Urinary bladder (tissue), 4 donors: ENCODE results near the gene NRIP1. TPM values are rescaled to one million over a fixed set of nuclear protein-coding genes. Genes with fewer than 3 reads are reported as not detected.

Source experiments
- DNase-seq: peaks from one replicate; pipeline ENCODE4 v3.0.0-alpha.2; 2015; ENCODE audit errors: extremely low spot score
- H3K27ac ChIP-seq: one replicate; pipeline ENCODE4 v1.5.1; 2013; ENCODE audit warnings: low read depth, mild to moderate bottlenecking, moderate library complexity
- H3K36me3 ChIP-seq: one replicate; pipeline ENCODE4 v1.6.1; 2013; ENCODE audit warnings: mild to moderate bottlenecking, moderate library complexity; ENCODE audit not compliant: insufficient read depth
- H3K4me1 ChIP-seq: one replicate; pipeline ENCODE4 v1.6.1; 2013; ENCODE audit warnings: mild to moderate bottlenecking, moderate library complexity; ENCODE audit not compliant: insufficient read depth
- H3K4me3 ChIP-seq: one replicate; pipeline ENCODE4 v1.5.1; 2013; ENCODE audit warnings: low read depth, low read length
- WGBS: extraction: QIAGEN DNeasy Blood & Tissue Kit; methylation state at CpG from one replicate; pipeline ENCODE4 v1.1.7; 2013; 5-methylcytosine and 5-hydroxymethylcytosine counted together
- polyA plus RNA-seq: library from polyadenylated mRNA; stranded (reverse); fragments of 200-250 nt; gene quantifications from one replicate; pipeline ENCODE4 v1.2.3, GENCODE V29; 2013
- total RNA-seq: library from RNA; depleted of rRNA; stranded (reverse); fragments of >200 nt; gene quantifications from one replicate; pipeline ENCODE4 v1.2.3, GENCODE V29; 2014
- donor health status: healthy with polysubstance abuse.
- donor health status: healthy.

Gene NRIP1
- total and polyA plus RNA-seq, 2 donors = 11.2 to 104 TPM

DNA sequence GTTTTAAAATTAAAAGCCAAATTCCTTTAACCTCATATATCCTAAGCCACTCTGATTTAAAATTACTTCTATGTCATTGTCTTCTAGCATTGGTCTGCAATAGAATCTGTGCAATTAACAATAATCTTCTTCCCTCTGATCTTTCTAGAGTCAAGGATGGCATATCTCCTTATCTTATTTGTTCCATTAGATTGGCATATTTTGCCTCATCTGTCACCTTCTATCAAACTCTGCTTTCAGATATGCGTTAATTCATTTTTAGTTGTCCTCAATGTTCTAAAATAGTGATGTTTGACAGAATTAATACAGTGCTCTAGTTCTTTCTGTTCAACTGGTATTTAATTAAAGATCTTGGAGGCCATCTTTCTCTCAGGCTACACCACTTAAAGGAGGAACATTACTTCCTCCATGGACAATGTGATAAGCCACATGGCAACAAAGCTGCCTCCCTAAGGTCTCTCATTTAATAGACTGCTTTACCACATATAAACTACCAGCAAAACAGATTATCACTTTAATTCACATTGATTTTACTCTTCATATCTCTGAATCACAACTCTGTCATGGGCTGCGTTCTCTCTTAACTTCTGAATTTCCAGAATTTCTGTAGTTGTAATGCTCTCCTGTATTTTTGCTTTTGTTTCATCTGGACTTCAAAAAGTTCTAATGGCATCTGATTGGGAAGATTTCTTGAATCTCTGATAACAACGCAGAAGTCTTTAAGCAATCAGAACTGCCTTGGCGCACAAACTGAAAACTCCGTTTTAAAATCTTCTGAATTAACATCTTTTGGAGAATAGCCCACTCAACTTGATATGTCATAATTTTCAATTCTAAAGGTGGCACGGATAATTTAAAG is 2.8 kb downstream of the NRIP1 start:
- no peak overlapping the region for H3K4me3 ChIP-seq
- no peak for DNase-seq
- no peaks in the 10 kb centered on the region for H3K36me3 ChIP-seq
- no peak overlapping the region for H3K27ac ChIP-seq
- 51% methylated on average over 6 of the region's 6 CpGs for WGBS
- peaks cover 2% of the 10 kb centered on the region for H3K4me1 ChIP-seq

DNA sequence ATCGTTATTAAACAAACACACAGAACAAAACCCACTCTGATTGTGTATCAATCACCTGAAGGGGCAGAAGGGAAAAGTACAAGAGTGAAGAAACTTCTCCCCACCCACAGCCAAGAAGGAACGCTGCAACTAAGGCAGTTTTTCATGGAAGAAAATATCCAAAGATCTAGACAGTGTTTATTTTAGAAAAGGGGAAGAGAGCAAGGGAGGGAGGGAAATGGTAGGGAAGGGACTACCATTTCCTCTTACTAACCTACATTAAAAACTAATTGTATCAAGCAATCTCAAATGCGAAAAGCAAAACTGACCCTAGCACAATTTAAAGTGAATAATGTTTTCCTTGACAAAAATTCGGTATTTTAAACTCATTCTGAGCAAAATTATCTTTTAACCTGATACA is 3.5 kb downstream of the NRIP1 start:
- no peaks in the 10 kb centered on the region for H3K36me3 ChIP-seq
- no peak overlapping the region for H3K27ac ChIP-seq

DNA sequence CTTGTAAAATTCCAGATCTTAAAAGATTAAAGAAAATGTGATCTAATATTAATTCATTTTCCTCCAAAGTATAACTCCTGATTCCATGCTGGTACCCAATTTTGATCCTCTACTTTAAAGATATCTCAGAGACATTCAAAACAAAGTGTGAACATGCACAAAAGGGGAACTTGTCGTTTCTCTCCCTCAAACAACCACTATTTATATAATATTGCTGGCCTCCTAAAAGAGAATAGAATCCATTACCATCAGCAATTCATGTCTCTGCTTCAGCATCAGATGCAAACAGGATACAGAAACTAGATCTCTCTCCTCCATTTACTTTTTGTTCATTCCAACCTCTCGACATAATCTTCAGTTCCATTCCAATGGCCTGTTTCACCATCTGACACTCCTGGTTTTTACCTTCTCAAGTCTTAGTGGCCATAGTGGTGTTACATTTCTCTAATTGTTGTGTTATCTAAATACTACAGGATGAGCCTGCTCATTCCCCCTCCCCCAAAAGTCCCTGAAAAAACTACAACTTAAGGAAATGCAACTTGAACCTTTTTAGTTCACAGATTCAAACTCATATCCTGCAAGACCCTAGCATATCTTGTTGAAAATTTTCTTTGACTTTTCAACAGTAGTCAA is 4.1 kb downstream of the NRIP1 start:
- Histone ChIP-seq H3K27ac (no peak overlapping the region), H3K36me3 (no peaks in the 10 kb centered on the region), H3K4me1 (peaks cover 2% of the 10 kb centered on the region), H3K4me3 (no peak overlapping the region)
- WGBS = 44% methylated on average over 2 of the region's 2 CpGs
- no peak for DNase-seq

More for the DNA sequence above, 3.5 kb downstream of the NRIP1 start:
- WGBS = 52% methylated on average over 4 of the region's 4 CpGs
- Histone ChIP-seq H3K4me1 (peaks cover 2% of the 10 kb centered on the region), H3K4me3 (no peak overlapping the region)
- no peak for DNase-seq

DNA sequence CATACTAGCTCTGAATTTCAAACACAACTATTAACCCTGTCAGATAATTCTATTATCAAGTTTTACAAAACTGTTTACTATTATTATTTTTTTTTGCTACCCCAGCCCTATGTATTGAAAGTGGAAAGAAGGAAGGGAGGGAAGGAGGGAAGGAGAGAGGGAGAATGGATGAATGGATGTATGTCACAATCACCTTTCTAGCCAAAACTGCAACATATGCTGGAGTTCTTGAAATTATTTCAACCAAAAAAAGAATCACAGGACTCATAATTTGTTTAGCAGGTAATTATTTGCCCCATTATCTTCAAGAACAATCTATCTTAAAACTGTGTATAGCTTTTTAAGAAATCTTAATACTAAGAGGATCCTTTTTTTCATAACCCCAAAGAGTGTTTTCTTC is 5.4 kb downstream of the NRIP1 start:
- peaks cover 2% of the 10 kb centered on the region for H3K4me1 ChIP-seq
- no peaks in the 10 kb centered on the region for H3K36me3 ChIP-seq
- no peak overlapping the region for H3K27ac ChIP-seq
- no peak for DNase-seq
- no peak overlapping the region for H3K4me3 ChIP-seq

DNA sequence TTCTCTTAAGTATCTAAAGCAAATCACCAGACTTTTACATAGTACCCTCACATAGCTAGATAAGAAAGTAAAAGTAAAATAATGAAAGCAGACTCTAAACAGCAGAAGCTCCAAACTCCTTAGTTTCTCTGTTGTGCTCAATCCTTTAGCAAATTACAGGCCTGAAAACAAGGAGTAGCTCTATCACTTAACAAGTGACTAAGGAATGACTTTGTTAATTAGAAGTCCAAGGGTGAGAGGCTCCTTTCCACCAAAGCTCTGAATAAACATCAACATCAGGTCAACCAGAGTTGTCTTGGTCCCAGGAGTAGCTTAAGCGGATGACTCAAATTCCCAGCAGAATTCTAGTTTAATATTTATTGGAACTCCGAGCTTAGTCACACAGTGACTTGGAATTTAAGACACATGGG is 5.9 kb downstream of the NRIP1 start:
- no peaks in the 10 kb centered on the region for H3K36me3 ChIP-seq
- peaks cover 2% of the 10 kb centered on the region for H3K4me1 ChIP-seq
- H3K4me3 ChIP-seq = no peak overlapping the region
- H3K27ac ChIP-seq = no peak overlapping the region
- 36% methylated on average over 2 of the region's 2 CpGs for WGBS
- DNase-seq = no peak

DNA sequence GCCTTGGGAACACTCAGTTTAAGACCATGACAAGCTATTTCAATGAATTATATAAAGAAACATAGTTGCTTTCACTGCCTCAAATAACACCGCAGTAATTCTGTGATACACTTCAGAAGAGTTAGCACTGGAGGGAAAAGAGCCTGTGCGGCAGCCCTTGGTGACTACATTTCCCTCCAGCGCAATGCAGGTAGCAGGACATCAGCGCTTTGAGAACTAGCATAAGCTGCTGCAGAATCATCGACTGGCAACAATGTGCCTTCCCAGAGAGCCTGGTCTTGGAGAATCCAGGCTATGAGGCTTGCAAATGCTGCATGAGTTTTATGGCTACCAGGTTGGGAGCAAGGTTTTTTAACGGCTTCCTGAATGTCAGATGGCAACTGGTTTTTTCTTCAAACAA is 7.5 kb downstream of the NRIP1 start:
- H3K27ac ChIP-seq = no peak overlapping the region

DNA sequence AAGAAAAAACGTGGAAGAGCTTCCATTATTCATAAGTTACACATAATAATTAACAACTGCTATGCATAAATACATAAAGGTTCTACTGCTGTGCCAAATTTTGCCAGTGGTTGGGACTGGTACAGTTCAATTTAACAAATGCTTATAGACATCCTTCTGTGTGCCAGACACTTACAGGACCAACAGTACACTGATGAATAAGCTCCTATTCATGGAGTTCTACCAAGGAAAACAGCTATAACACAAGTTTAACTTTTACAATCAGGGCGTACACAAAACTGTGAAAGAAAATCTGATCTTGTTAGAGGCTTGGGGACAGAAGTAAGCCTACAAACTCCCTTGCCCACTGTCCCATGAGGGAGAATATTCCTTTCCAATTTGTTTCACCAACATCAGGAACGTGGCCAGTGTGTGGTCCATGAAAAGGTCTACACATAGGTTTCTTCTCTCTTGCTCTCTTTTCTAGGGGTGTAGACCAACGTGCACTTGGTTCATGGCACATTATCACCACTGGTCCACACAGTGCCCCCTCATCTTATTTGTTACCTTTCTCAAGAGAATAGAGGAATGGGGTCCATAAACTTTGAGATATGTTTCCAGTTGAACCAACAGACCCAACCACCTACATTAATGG is 10.1 kb downstream of the NRIP1 start:
- H3K27ac ChIP-seq = no peak overlapping the region
- no peak for DNase-seq
- WGBS = 81% methylated on average over 4 of the region's 4 CpGs
- peaks cover 4% of the 10 kb centered on the region for H3K4me1 ChIP-seq
- H3K4me3 ChIP-seq = no peak overlapping the region
- no peaks in the 10 kb centered on the region for H3K36me3 ChIP-seq

More for the DNA sequence above, 7.5 kb downstream of the NRIP1 start:
- Histone ChIP-seq H3K36me3 (no peaks in the 10 kb centered on the region), H3K4me1 (peaks cover 4% of the 10 kb centered on the region), H3K4me3 (no peak overlapping the region)
- WGBS = 52% methylated on average over 6 of the region's 6 CpGs
- DNase-seq = no peak

DNA sequence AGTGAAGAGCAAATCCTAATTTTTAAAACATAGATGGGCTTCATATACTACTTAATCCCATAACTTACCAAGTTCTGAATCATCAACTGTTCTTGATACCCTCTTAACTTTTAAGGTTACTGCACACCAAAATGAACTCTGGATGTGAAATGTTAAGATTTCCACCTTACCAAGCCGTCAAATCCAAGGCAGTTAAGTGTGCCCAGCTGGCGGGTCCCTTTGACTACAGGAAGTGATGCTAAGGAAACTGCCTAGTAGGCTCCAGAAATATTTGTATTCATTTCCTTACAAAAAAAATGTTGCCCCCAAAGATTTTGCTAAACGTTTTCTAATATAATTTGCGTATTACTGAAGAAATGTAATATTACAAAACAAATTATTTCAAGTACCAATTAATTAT is 10.7 kb downstream of the NRIP1 start:
- H3K36me3 ChIP-seq = no peaks in the 10 kb centered on the region
- no peak overlapping the region for H3K4me3 ChIP-seq
- WGBS = 65% methylated on average over 4 of the region's 4 CpGs
- H3K27ac ChIP-seq = no peak overlapping the region
- DNase-seq = no peak
- peaks cover 4% of the 10 kb centered on the region for H3K4me1 ChIP-seq

DNA sequence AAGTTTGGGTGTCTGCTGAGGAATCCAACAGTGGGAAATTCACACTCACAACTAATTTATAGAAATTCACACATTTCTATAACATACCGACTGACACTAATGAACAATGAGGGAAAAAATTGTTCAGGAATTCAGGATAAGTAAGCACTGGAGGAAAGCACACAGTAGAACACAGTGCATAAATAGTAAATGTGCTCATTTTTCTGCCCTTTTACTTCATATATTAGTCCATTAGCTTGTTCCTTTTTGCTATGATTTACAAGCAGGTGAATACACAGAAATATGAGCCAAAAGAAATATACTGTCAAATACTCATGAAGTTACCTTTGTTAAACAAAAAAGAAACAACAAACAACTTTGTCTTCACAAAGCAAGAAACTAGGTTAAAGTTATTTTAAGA is 11.3 kb downstream of the NRIP1 start:
- Histone ChIP-seq H3K4me1 (peaks cover 4% of the 10 kb centered on the region), H3K36me3 (no peaks in the 10 kb centered on the region), H3K27ac (no peak overlapping the region), H3K4me3 (no peak overlapping the region)
- no peak for DNase-seq
- 64% methylated on average over 1 of the region's 1 CpG for WGBS

DNA sequence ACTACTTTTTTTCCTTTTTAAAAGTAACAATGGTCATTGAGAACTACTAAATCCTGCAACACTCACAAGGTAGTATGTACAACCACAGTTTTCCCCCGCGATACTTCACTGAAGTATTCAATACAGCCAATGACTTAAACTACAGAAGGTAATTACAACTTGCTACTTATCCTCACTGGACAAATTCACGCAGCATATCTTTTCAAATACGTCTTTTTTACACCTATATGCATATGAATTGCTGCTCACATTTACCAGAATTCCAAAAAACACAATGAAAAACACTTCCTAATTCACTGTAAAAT is 12.4 kb downstream of the NRIP1 start:
- no peak overlapping the region for H3K27ac ChIP-seq
- no peaks in the 10 kb centered on the region for H3K36me3 ChIP-seq
- WGBS = 88% methylated on average over 4 of the region's 4 CpGs
- peaks cover 3% of the 10 kb centered on the region for H3K4me1 ChIP-seq
- H3K4me3 ChIP-seq = no peak overlapping the region
- no peak for DNase-seq

DNA sequence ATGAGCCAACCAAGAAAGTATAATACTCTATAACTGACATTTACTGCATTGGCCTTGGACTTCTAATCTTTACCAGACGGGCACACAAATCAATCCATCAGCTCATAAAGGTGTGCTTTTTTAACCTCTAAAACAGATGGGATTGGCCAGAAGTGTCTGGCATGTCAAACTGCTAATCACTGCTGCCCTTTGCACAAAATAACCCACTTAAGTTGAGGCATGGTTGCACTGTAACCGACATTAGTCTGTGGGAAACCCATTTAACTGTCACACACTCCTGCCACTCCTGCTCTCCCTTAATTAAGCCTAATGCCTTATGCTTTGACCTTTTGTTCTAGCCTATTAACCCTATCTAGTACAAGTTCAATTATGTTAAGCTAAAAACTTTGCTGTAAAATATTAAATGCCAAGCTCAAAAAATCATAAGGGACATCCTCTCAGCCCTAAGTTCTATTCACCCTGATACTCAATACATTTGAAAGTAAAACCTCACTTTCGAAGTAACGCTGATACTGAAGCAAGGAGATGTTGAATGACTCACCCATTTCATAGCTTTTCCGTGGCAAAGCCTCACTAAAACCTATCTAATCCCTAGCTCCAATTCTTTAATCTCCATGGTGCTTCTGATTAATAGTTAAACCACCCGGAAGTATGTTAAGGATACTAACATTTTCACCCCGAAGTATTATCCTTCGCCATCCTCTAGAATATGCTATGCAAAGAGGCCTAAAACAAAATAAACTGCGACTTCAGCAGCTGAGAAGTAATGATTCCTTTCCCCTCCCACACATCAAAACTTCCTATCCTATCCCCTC is 12.9 kb downstream of the NRIP1 start:
- H3K27ac ChIP-seq = no peak overlapping the region
- 49% methylated on average over 9 of the region's 9 CpGs for WGBS
- H3K4me1 ChIP-seq = peaks cover 1% of the 10 kb centered on the region
- H3K36me3 ChIP-seq = no peaks in the 10 kb centered on the region
- H3K4me3 ChIP-seq = no peak overlapping the region
- DNase-seq = no peak

DNA sequence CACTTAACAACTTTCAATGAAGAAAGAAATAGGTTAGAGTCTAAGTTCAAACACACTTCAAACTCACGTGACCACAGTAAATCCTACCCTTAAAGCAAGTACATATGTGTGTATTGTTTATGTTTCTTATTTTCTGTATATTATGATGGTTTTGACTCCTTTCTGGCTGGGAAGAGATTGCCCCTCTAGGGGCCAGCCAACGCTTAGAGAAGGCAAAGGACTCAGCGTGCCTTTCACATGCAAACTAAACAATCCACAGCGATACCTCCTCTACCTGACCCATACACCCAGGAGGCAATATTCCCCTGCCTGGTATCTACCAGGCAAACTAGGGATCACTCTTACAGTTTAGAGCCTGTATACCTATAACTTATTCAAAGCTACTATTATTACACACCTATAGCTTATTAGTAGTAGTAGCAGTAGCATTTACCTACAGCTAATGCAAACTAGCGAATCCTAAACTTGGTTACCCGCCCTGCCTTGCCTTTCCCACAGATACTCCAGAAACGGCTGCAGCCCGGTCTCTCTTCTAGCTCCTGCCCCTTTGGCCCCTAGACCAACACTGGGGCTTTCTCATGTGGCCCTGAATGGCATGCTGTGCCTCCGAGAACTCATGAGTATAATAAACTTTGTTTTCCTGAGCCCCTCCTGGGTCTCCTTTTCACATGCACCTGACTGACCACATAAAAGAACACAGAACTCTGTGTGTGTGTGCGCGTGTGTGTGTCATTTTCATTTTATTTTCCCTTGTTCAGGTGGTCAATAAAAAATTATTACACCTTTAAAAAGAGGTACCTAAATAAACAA is 14.0 kb downstream of the NRIP1 start:
- H3K4me1 ChIP-seq = peaks cover 1% of the 10 kb centered on the region
- H3K36me3 ChIP-seq = no peaks in the 10 kb centered on the region
- H3K4me3 ChIP-seq = no peak overlapping the region
- no peak overlapping the region for H3K27ac ChIP-seq
- no peak for DNase-seq
- 78% methylated on average over 11 of the region's 11 CpGs for WGBS

DNA sequence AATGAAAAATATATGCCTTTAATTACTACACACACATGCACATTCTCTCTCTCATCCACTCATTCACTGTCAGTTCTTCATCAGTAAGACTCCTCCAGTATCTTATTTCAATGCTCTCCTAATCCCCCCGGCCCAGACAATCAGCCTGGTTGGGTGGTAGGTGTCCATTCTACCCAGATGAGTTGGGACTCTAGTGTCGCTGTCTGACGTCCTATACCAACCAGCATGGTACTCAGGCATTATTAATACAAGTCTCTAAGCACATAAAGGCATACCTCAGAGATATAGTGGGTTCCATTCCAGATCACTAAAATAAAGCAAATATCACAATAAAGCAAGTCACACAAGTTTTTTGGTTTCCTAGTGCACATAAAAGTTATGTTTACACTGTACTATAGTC is 19.8 kb downstream of the NRIP1 start:
- H3K4me1 ChIP-seq = no peaks in the 10 kb centered on the region
- WGBS = 95% methylated on average over 3 of the region's 3 CpGs
- DNase-seq = no peak
- no peaks in the 10 kb centered on the region for H3K36me3 ChIP-seq
- no peak overlapping the region for H3K4me3 ChIP-seq
- H3K27ac ChIP-seq = no peak overlapping the region
